Keratinocyte (primary cell): Measurements from ENCODE around the gene RALGPS1.

Experiments used
- CTCF ChIP-seq, 3 experiments: IDR thresholded peaks in 1 of 3; conservative IDR thresholded peaks in 1 of 3; optimal IDR thresholded peaks in 1 of 3; 2 replicates in 2 of 3; 3 replicates in 1 of 3; pipeline versions ENCODE3 to v1.5.1; 2011; ENCODE audit warnings: low read length in 3 of 3, mild to moderate bottlenecking in 3 of 3, moderate library complexity in 2 of 3, control low read depth in 1 of 3, inconsistent platforms in 1 of 3; ENCODE audit not compliant: insufficient read depth in 2 of 3; ENCODE audit errors: extremely low read depth in 1 of 3
- EZH2 ChIP-seq: IDR thresholded peaks from one replicate; pipeline ENCODE4 v1.6.1; 2012; ENCODE audit warnings: inconsistent platforms, mild to moderate bottlenecking, low read length, moderate library complexity

- TF ChIP-seq CTCF (optimal IDR thresholded peaks at IDR 0.05 in 1 of 3, IDR thresholded peaks at IDR 0.05 in 1 of 3, conservative IDR thresholded peaks at IDR 0.05 in 1 of 3; ENCODE audit: extremely low read depth in 1 of 3, insufficient read depth in 2 of 3, low read length in 3 of 3) (no peak), EZH2 (no peak)
Observed at GRCh38 chr9:126939821-126940221, 25.2 kb downstream of the RALGPS1 start.
